Duodenal mucosa (tissue), 2 donors: ENCODE results near the gene PRAMEF27.
"Not testable (repeated sequence)": the region's sequence is repeated elsewhere in the genome, so short reads cannot be mapped to it uniquely, and the experiment has no call there.

Source experiments
- H3K27ac ChIP-seq: one replicate; pipeline ENCODE4 v1.7.0; 2013; ENCODE audit warnings: low read depth, low read length
- H3K27me3 ChIP-seq, 2 donors: one replicate each; pipeline ENCODE4 v1.7.0; 2013; ENCODE audit warnings: low read length in 2 of 2, control low read depth in 1 of 2; ENCODE audit not compliant: insufficient read depth in 2 of 2, control insufficient read depth in 1 of 2
- H3K36me3 ChIP-seq, 2 donors: one replicate each; pipeline ENCODE4 v1.7.0; 2013; ENCODE audit warnings: low read length in 2 of 2, control low read depth in 1 of 2; ENCODE audit not compliant: insufficient read depth in 2 of 2, control insufficient read depth in 1 of 2
- H3K4me1 ChIP-seq, 2 donors: one replicate each; pipeline ENCODE4 v1.7.0; 2013; ENCODE audit warnings: low read length in 2 of 2, control low read depth in 1 of 2; ENCODE audit not compliant: insufficient read depth in 2 of 2, control insufficient read depth in 1 of 2
- H3K4me3 ChIP-seq, 2 donors: one replicate each; pipeline ENCODE4 v1.7.0; 2013; ENCODE audit warnings: low read length in 2 of 2, low read depth in 1 of 2
- H3K9ac ChIP-seq, 2 donors: one replicate each; pipeline ENCODE4 v1.7.0; 2013; ENCODE audit warnings: low read length in 2 of 2, low read depth in 1 of 2
- H3K9me3 ChIP-seq, 2 donors: one replicate each; pipeline ENCODE4 v1.7.0; 2013; ENCODE audit warnings: low read length in 2 of 2, control low read depth in 1 of 2; ENCODE audit not compliant: control insufficient read depth in 1 of 2

PRAMEF27 gene

GRCh38 chr1:13056475-13056874, at the start of gene PRAMEF27:
Gene PRAMEF27 (minus strand): TSS chr1:13056575. CDS start chr1:13053659, 2,916 bp downstream.
- H3K36me3 ChIP-seq, H3K4me3 ChIP-seq, H3K27me3 ChIP-seq, H3K9me3 ChIP-seq, H3K4me1 ChIP-seq, H3K27ac ChIP-seq, H3K9ac ChIP-seq: not testable (repeated sequence)

GRCh38 chr1:13070474-13070873, 14.1 kb upstream of the PRAMEF27 start, which contains the start of gene PRAMEF25:
Gene PRAMEF25 (plus strand): TSS chr1:13070774. CDS start chr1:13073694, 2,920 bp downstream.
- not testable (repeated sequence) for H3K27ac ChIP-seq, H3K4me3 ChIP-seq, H3K9me3 ChIP-seq, H3K9ac ChIP-seq, H3K4me1 ChIP-seq, H3K27me3 ChIP-seq, H3K36me3 ChIP-seq

- H3K4me1 ChIP-seq, H3K36me3 ChIP-seq, H3K4me3 ChIP-seq, H3K9me3 ChIP-seq, H3K27ac ChIP-seq, H3K9ac ChIP-seq, H3K27me3 ChIP-seq: not testable (repeated sequence)
These were observed 36.5 kb downstream of the PRAMEF27 start for GRCh38 chr1:13019846-13020245.

- not testable (repeated sequence) for H3K9me3 ChIP-seq, H3K9ac ChIP-seq, H3K27ac ChIP-seq, H3K27me3 ChIP-seq, H3K36me3 ChIP-seq, H3K4me3 ChIP-seq, H3K4me1 ChIP-seq
These were observed 44.4 kb downstream of the PRAMEF27 start for GRCh38 chr1:13011932-13012331.

GRCh38 chr1:13009348-13009747, 47.0 kb downstream of the PRAMEF27 start:
- H3K4me1 ChIP-seq, H3K27ac ChIP-seq, H3K4me3 ChIP-seq, H3K27me3 ChIP-seq, H3K36me3 ChIP-seq, H3K9me3 ChIP-seq, H3K9ac ChIP-seq: not testable (repeated sequence)

GRCh38 chr1:13005732-13006131, 50.6 kb downstream of the PRAMEF27 start:
- H3K27ac ChIP-seq, H3K4me1 ChIP-seq, H3K9ac ChIP-seq, H3K4me3 ChIP-seq, H3K27me3 ChIP-seq, H3K36me3 ChIP-seq, H3K9me3 ChIP-seq: not testable (repeated sequence)
